ENCODE results near the gene RIBC2.
A peak's percentile ranks its signal among the peaks of the same experiment; 100 is the strongest.
"Not testable (repeated sequence)": the region's sequence is repeated elsewhere in the genome, so short reads cannot be mapped to it uniquely, and the experiment has no call there.

Gene RIBC2

GRCh38 chr22:45424241-45424731, 10.8 kb downstream of the RIBC2 start:
- no peak for DNase-seq (ENCODE audit: low read depth in 2 of 2)

GRCh38 chr22:45425101-45425500, 11.6 kb downstream of the RIBC2 start:
- DNase-seq (ENCODE audit: low read depth in 2 of 2) = no peak

- no peak for DNase-seq (ENCODE audit: low read depth in 2 of 2)
Observed at GRCh38 chr22:45425531-45426265, 12.2 kb downstream of the RIBC2 start.

- no peak for DNase-seq (ENCODE audit: low read depth in 2 of 2)
Observed at GRCh38 chr22:45426387-45426786, 12.9 kb downstream of the RIBC2 start.

GRCh38 chr22:45427114-45427513, 13.6 kb downstream of the RIBC2 start:
- no peak for DNase-seq (ENCODE audit: low read depth in 2 of 2)

- DNase-seq (ENCODE audit: low read depth in 2 of 2) = no peak
Observed at GRCh38 chr22:45428391-45429385, 15.2 kb downstream of the RIBC2 start.

- DNase-seq (ENCODE audit: low read depth in 2 of 2) = no peak
Observed at GRCh38 chr22:45429424-45429823, 15.9 kb downstream of the RIBC2 start.

- DNase-seq (ENCODE audit: low read depth in 2 of 2) = no peak
Observed at GRCh38 chr22:45429981-45430775, 16.7 kb downstream of the RIBC2 start.

- DNase-seq (ENCODE audit: low read depth in 2 of 2) = no peak
Observed at GRCh38 chr22:45430871-45431270, 17.4 kb downstream of the RIBC2 start.

- no peak for DNase-seq (ENCODE audit: low read depth in 2 of 2)
Observed at GRCh38 chr22:45434981-45435380, 21.5 kb downstream of the RIBC2 start.

GRCh38 chr22:45435544-45436139, 22.1 kb downstream of the RIBC2 start:
- DNase-seq (ENCODE audit: low read depth in 2 of 2) = peak; percentile 57 to 60

GRCh38 chr22:45436871-45437517, 23.5 kb downstream of the RIBC2 start:
- not testable (repeated sequence) for DNase-seq (ENCODE audit: low read depth in 2 of 2)

- no peak for DNase-seq (ENCODE audit: low read depth in 2 of 2)
Observed at GRCh38 chr22:45438336-45438735, 24.8 kb downstream of the RIBC2 start.

GRCh38 chr22:45440688-45441087, 27.2 kb downstream of the RIBC2 start:
- not testable (repeated sequence) for DNase-seq (ENCODE audit: low read depth in 2 of 2)

GRCh38 chr22:45441138-45441537, 27.6 kb downstream of the RIBC2 start:
- DNase-seq (ENCODE audit: low read depth in 2 of 2) = no peak

- no peak for DNase-seq (ENCODE audit: low read depth in 2 of 2)
Observed at GRCh38 chr22:45442116-45442515, 28.6 kb downstream of the RIBC2 start.

- DNase-seq (ENCODE audit: low read depth in 2 of 2) = no peak
Observed at GRCh38 chr22:45444168-45444567, 30.7 kb downstream of the RIBC2 start.

GRCh38 chr22:45445031-45445710, 31.7 kb downstream of the RIBC2 start:
- DNase-seq (ENCODE audit: low read depth in 2 of 2) = no peak

- no peak for DNase-seq (ENCODE audit: low read depth in 2 of 2)
Observed at GRCh38 chr22:45446216-45446615, 32.7 kb downstream of the RIBC2 start.

- DNase-seq (ENCODE audit: low read depth in 2 of 2) = not testable (repeated sequence)
Observed at GRCh38 chr22:45447596-45447995, 34.1 kb downstream of the RIBC2 start.

Data from activated CD8-positive, alpha-beta memory T cell treated with anti-CD3 and anti-CD28 coated beads for 4 hours (primary cell).